ENCODE measurements around the gene SLAMF9. TPM values are rescaled to one million over a fixed set of nuclear protein-coding genes. Genes with fewer than 3 reads are reported as not detected.

The SLAMF9 gene
- total and polyA plus RNA-seq, 4 donors = 0.25 to 0.68 (median 0.64) TPM; not detected in 1

DNA sequence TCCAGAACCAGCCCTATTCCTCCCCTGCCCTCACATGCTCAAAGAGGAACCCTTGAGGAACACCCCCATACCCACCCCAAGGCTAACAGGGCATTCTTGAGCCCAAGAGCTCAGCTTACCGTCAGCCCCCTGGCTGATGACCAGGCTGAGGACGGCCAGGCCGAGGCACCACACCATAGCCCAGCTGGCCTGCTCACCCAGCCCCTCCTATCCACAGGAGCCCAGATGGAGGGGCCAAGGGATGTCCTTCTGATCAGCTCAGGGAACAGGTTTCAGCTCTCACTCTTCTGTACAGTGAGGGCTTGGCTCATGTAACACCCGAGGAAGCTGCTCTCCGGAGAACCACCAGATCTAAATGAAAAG lies 10.8 kb downstream of the SLAMF9 start:
- WGBS = 80% methylated on average over 5 of the region's 5 CpGs
- H3K4me1 ChIP-seq (ENCODE audit: control insufficient read depth in 4 of 4, insufficient read depth in 4 of 4, low read length in 3 of 4) = peaks cover 8 to 45% (median 21%) of the 10 kb centered on the region in 4 donors
- no peak for TF ChIP-seq FOXA1 (IDR thresholded peaks at IDR 0.05)
- TF ChIP-seq, protein P1, sequence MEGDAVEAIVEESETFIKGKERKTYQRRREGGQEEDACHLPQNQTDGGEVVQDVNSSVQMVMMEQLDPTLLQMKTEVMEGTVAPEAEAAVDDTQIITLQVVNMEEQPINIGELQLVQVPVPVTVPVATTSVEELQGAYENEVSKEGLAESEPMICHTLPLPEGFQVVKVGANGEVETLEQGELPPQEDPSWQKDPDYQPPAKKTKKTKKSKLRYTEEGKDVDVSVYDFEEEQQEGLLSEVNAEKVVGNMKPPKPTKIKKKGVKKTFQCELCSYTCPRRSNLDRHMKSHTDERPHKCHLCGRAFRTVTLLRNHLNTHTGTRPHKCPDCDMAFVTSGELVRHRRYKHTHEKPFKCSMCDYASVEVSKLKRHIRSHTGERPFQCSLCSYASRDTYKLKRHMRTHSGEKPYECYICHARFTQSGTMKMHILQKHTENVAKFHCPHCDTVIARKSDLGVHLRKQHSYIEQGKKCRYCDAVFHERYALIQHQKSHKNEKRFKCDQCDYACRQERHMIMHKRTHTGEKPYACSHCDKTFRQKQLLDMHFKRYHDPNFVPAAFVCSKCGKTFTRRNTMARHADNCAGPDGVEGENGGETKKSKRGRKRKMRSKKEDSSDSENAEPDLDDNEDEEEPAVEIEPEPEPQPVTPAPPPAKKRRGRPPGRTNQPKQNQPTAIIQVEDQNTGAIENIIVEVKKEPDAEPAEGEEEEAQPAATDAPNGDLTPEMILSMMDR (IDR thresholded peaks at IDR 0.05; ENCODE audit: low read depth, low read length, missing input control) = no peak
- no peak for TF ChIP-seq TAF1 (conservative IDR thresholded peaks at IDR 0.05)
- no peak for TF ChIP-seq FOXA2 (IDR thresholded peaks at IDR 0.05)
- TF ChIP-seq, protein P2, sequence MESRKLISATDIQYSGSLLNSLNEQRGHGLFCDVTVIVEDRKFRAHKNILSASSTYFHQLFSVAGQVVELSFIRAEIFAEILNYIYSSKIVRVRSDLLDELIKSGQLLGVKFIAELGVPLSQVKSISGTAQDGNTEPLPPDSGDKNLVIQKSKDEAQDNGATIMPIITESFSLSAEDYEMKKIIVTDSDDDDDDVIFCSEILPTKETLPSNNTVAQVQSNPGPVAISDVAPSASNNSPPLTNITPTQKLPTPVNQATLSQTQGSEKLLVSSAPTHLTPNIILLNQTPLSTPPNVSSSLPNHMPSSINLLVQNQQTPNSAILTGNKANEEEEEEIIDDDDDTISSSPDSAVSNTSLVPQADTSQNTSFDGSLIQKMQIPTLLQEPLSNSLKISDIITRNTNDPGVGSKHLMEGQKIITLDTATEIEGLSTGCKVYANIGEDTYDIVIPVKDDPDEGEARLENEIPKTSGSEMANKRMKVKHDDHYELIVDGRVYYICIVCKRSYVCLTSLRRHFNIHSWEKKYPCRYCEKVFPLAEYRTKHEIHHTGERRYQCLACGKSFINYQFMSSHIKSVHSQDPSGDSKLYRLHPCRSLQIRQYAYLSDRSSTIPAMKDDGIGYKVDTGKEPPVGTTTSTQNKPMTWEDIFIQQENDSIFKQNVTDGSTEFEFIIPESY (IDR thresholded peaks at IDR 0.05) = no peak
- no peak for TF ChIP-seq RXRA (IDR thresholded peaks at IDR 0.05)
- TF ChIP-seq, protein P3, sequence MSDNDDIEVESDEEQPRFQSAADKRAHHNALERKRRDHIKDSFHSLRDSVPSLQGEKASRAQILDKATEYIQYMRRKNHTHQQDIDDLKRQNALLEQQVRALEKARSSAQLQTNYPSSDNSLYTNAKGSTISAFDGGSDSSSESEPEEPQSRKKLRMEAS (IDR thresholded peaks at IDR 0.05) = no peak
- TF ChIP-seq GABPA (IDR thresholded peaks at IDR 0.05 in 1 of 2, conservative IDR thresholded peaks at IDR 0.05 in 1 of 2) = no peak
- TF ChIP-seq YY1 (IDR thresholded peaks at IDR 0.05) = no peak
- TF ChIP-seq HNF4A (conservative IDR thresholded peaks at IDR 0.05) = no peak
- TF ChIP-seq, protein P4, sequence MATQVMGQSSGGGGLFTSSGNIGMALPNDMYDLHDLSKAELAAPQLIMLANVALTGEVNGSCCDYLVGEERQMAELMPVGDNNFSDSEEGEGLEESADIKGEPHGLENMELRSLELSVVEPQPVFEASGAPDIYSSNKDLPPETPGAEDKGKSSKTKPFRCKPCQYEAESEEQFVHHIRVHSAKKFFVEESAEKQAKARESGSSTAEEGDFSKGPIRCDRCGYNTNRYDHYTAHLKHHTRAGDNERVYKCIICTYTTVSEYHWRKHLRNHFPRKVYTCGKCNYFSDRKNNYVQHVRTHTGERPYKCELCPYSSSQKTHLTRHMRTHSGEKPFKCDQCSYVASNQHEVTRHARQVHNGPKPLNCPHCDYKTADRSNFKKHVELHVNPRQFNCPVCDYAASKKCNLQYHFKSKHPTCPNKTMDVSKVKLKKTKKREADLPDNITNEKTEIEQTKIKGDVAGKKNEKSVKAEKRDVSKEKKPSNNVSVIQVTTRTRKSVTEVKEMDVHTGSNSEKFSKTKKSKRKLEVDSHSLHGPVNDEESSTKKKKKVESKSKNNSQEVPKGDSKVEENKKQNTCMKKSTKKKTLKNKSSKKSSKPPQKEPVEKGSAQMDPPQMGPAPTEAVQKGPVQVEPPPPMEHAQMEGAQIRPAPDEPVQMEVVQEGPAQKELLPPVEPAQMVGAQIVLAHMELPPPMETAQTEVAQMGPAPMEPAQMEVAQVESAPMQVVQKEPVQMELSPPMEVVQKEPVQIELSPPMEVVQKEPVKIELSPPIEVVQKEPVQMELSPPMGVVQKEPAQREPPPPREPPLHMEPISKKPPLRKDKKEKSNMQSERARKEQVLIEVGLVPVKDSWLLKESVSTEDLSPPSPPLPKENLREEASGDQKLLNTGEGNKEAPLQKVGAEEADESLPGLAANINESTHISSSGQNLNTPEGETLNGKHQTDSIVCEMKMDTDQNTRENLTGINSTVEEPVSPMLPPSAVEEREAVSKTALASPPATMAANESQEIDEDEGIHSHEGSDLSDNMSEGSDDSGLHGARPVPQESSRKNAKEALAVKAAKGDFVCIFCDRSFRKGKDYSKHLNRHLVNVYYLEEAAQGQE (IDR thresholded peaks at IDR 0.05) = no peak
- no peak for TF ChIP-seq NR2F2 (IDR thresholded peaks at IDR 0.05)
- no peak for TF ChIP-seq HNF4G (IDR thresholded peaks at IDR 0.05)
- TF ChIP-seq EGR1 (IDR thresholded peaks at IDR 0.05; ENCODE audit: low read depth in 2 of 2) = no peak
- TF ChIP-seq, protein P5, sequence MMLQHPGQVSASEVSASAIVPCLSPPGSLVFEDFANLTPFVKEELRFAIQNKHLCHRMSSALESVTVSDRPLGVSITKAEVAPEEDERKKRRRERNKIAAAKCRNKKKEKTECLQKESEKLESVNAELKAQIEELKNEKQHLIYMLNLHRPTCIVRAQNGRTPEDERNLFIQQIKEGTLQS (IDR thresholded peaks at IDR 0.05) = no peak
- TF ChIP-seq SP1 (IDR thresholded peaks at IDR 0.05) = no peak
- no peak for TF ChIP-seq RAD21 (IDR thresholded peaks at IDR 0.05)
- TF ChIP-seq JUND (IDR thresholded peaks at IDR 0.05) = no peak
- no peak for DNase-seq (ENCODE audit: low spot score)
- H3K36me3 ChIP-seq (ENCODE audit: control insufficient read depth in 4 of 4, insufficient read depth in 3 of 4, low read depth in 1 of 4, low read length in 3 of 4) = no peaks in the 10 kb centered on the region
- no peaks in the 10 kb centered on the region for H3K9me3 ChIP-seq (ENCODE audit: control insufficient read depth in 4 of 4, low read length in 3 of 4)
- H3K9ac ChIP-seq (ENCODE audit: low read depth in 1 of 2, low read length in 2 of 2) = no peak overlapping the region
- H3K27me3 ChIP-seq (ENCODE audit: control insufficient read depth in 4 of 4, insufficient read depth in 4 of 4, low read length in 3 of 4) = no peaks in the 10 kb centered on the region
- no peak overlapping the region for H3K27ac ChIP-seq (ENCODE audit: low read depth in 1 of 2, low read length in 2 of 2)
- no peak overlapping the region for H3K4me3 ChIP-seq (ENCODE audit: low read depth in 1 of 3, low read length in 3 of 3)

All from liver (tissue), 9 donors.